H9 (cell line): Measurements from ENCODE around the gene KRT25. TPM values are rescaled to one million over a fixed set of nuclear protein-coding genes. Genes with fewer than 3 reads are reported as not detected.

Experiments used
- DNase-seq: peaks from one replicate; pipeline ENCODE4 v3.0.0-alpha.2; 2017
- H2AFZ ChIP-seq: one replicate; pipeline ENCODE4 v1.6.1; 2013; ENCODE audit warnings: mild to moderate bottlenecking, low read length, control low read depth, moderate library complexity
- H2AK5ac ChIP-seq: 2 replicates; pipeline ENCODE4 v1.6.1; 2013; ENCODE audit warnings: low read length, control low read depth, mixed read lengths; ENCODE audit not compliant: insufficient read length
- H2BK120ac ChIP-seq: one replicate; pipeline ENCODE4 v1.6.1; 2013; ENCODE audit warnings: low read depth, mild to moderate bottlenecking, low read length, control low read depth, inconsistent platforms; ENCODE audit not compliant: poor library complexity, severe bottlenecking
- H2BK12ac ChIP-seq: 2 replicates; pipeline ENCODE4 v1.6.1; 2013; ENCODE audit warnings: low read length, control low read depth, mixed read lengths, low read depth; ENCODE audit not compliant: insufficient read length
- H2BK15ac ChIP-seq: 2 replicates; pipeline ENCODE4 v1.6.1; 2013; ENCODE audit warnings: low read depth, low read length, control low read depth
- H2BK20ac ChIP-seq: one replicate; pipeline ENCODE4 v1.6.1; 2013; ENCODE audit warnings: low read depth, mild to moderate bottlenecking, low read length, control low read depth, inconsistent platforms; ENCODE audit not compliant: poor library complexity, severe bottlenecking
- H2BK5ac ChIP-seq: 2 replicates; pipeline ENCODE4 v1.6.1; 2013; ENCODE audit warnings: low read length, control low read depth, mixed read lengths; ENCODE audit not compliant: insufficient read length
- H3K14ac ChIP-seq: 2 replicates; pipeline ENCODE4 v1.6.1; 2013; ENCODE audit warnings: low read length, control low read depth; ENCODE audit not compliant: insufficient read depth
- H3K18ac ChIP-seq: 2 replicates; pipeline ENCODE4 v1.6.1; 2013; ENCODE audit warnings: low read depth, mild to moderate bottlenecking, mixed read lengths, low read length, control low read depth; ENCODE audit not compliant: insufficient read length
- H3K23ac ChIP-seq: 2 replicates; pipeline ENCODE4 v1.6.1; 2013; ENCODE audit warnings: low read length, control low read depth, mixed read lengths, low read depth; ENCODE audit not compliant: insufficient read length
- H3K23me2 ChIP-seq: 2 replicates; pipeline ENCODE4 v1.6.1; 2013; ENCODE audit warnings: low read depth, mild to moderate bottlenecking, mixed read lengths, low read length, control low read depth; ENCODE audit not compliant: insufficient read length, poor library complexity, severe bottlenecking
- H3K27ac ChIP-seq: 2 replicates; pipeline ENCODE4 v1.5.1; 2013; ENCODE audit warnings: low read length, control low read depth, mixed read lengths, low read depth; ENCODE audit not compliant: insufficient read length
- H3K27me3 ChIP-seq: 2 replicates; pipeline ENCODE4 v1.6.1; 2013; ENCODE audit warnings: low read length, control low read depth, inconsistent platforms; ENCODE audit not compliant: insufficient read depth
- H3K4ac ChIP-seq: 2 replicates; pipeline ENCODE4 v1.6.1; 2013; ENCODE audit warnings: low read depth, mild to moderate bottlenecking, control low read depth, inconsistent platforms, low read length, moderate library complexity
- H3K4me1 ChIP-seq: 2 replicates; pipeline ENCODE4 v1.6.1; 2013; ENCODE audit warnings: low read length, control low read depth, inconsistent platforms; ENCODE audit not compliant: insufficient read depth
- H3K4me2 ChIP-seq: 2 replicates; pipeline ENCODE4 v1.6.1; 2013; ENCODE audit warnings: low read length, control low read depth, mixed read lengths; ENCODE audit not compliant: insufficient read length, insufficient read depth
- H3K56ac ChIP-seq: 2 replicates; pipeline ENCODE4 v1.6.1; 2013; ENCODE audit warnings: low read depth, mild to moderate bottlenecking, mixed read lengths, low read length, control low read depth; ENCODE audit not compliant: insufficient read length
- H3K79me1 ChIP-seq: 2 replicates; pipeline ENCODE4 v1.6.1; 2013; ENCODE audit warnings: low read depth, mild to moderate bottlenecking, moderate library complexity, low read length, control low read depth, inconsistent platforms; ENCODE audit not compliant: insufficient read depth, poor library complexity, severe bottlenecking
- H3K79me2 ChIP-seq: 2 replicates; pipeline ENCODE4 v1.6.1; 2013; ENCODE audit warnings: low read length, control low read depth, inconsistent platforms; ENCODE audit not compliant: insufficient read depth
- H3K9ac ChIP-seq: 2 replicates; pipeline ENCODE4 v1.6.1; 2013; ENCODE audit warnings: low read length, control low read depth, mixed read lengths; ENCODE audit not compliant: insufficient read length; ENCODE audit errors: extremely low read depth
- H3K9me3 ChIP-seq: one replicate; pipeline ENCODE4 v1.6.1; 2013; ENCODE audit warnings: low read depth, low read length, inconsistent platforms; ENCODE audit not compliant: control insufficient read depth
- H3T11ph ChIP-seq: one replicate; pipeline ENCODE4 v1.6.1; 2013; ENCODE audit warnings: mild to moderate bottlenecking, low read length, control low read depth, inconsistent platforms
- H4K20me1 ChIP-seq: one replicate; pipeline ENCODE4 v1.6.1; 2013; ENCODE audit not compliant: control insufficient read depth, insufficient read length, insufficient read depth
- H4K5ac ChIP-seq: 2 replicates; pipeline ENCODE4 v1.6.1; 2013; ENCODE audit warnings: low read depth, mild to moderate bottlenecking, mixed read lengths, low read length, control low read depth; ENCODE audit not compliant: insufficient read length
- H4K8ac ChIP-seq: replicated peaks from 2 replicates; pipeline ENCODE4 v1.6.1; 2013; ENCODE audit warnings: low read length, control low read depth, mixed read lengths, low read depth; ENCODE audit not compliant: insufficient read length
- H4K91ac ChIP-seq: 2 replicates; pipeline ENCODE4 v1.6.1; 2013; ENCODE audit warnings: low read depth, mild to moderate bottlenecking, moderate library complexity, mixed read lengths, low read length, control low read depth; ENCODE audit not compliant: insufficient read length
- H3K27ac Mint-ChIP-seq, 3 experiments: 2 replicates in 2 of 3; 3 replicates in 1 of 3; pipeline ENCODE4 v1.8.0; 2020 to 2021; ENCODE audit warnings: mixed read lengths in 3 of 3, mild to moderate bottlenecking in 1 of 3, moderate library complexity in 1 of 3
- H3K27me3 Mint-ChIP-seq: 2 replicates; pipeline ENCODE4 v1.8.0; 2021; ENCODE audit warnings: low read depth, mild to moderate bottlenecking, moderate library complexity, mixed read lengths
- H3K36me3 Mint-ChIP-seq, 3 experiments: 2 replicates in 2 of 3; 3 replicates in 1 of 3; pipeline ENCODE4 v1.8.0; 2020 to 2021; ENCODE audit warnings: low read depth in 3 of 3, mixed read lengths in 3 of 3; ENCODE audit not compliant: insufficient read depth in 1 of 3
- H3K4me1 Mint-ChIP-seq, 2 experiments: 2 replicates each; pipeline ENCODE4 v1.8.0; 2020; ENCODE audit warnings: mixed read lengths in 2 of 2
- H3K4me3 Mint-ChIP-seq, 2 experiments: 2 replicates in 1 of 2; 3 replicates in 1 of 2; pipeline ENCODE4 v1.8.0; 2020 to 2021; ENCODE audit warnings: mild to moderate bottlenecking in 2 of 2, mixed read lengths in 2 of 2, moderate library complexity in 1 of 2
- H3K9me3 Mint-ChIP-seq, 2 experiments: 2 replicates in 1 of 2; 3 replicates in 1 of 2; pipeline ENCODE4 v1.8.0; 2020; ENCODE audit warnings: mild to moderate bottlenecking in 2 of 2, mixed read lengths in 2 of 2, moderate library complexity in 1 of 2
- CTCF ChIP-seq: fragments of 200-600 bp; sonication (generic); conservative IDR thresholded peaks from 3 replicates; pipeline ENCODE4 v1.8.0; 2021; ENCODE audit warnings: antibody characterized with exemption, mild to moderate bottlenecking
- WGBS: extraction: QIAGEN DNeasy Blood & Tissue Kit; methylation state at CpG from one replicate; pipeline ENCODE4 v1.1.7; 2013; ENCODE audit warnings: missing lambda C conversion rate, low lambda C conversion rate, mixed read lengths; ENCODE audit not compliant: insufficient read length; ENCODE audit errors: extremely low coverage; 5-methylcytosine and 5-hydroxymethylcytosine counted together
- long read RNA-seq: library from polyadenylated mRNA; unstranded; transcript quantifications from one replicate; pipeline ENCODE4 v2.0.0, GENCODE V29; 2020
- total RNA-seq: library from RNA; stranded (reverse); gene quantifications from 2 replicates; pipeline ENCODE4 v1.2.1, GENCODE V29; 2021

KRT25 gene, protein sequence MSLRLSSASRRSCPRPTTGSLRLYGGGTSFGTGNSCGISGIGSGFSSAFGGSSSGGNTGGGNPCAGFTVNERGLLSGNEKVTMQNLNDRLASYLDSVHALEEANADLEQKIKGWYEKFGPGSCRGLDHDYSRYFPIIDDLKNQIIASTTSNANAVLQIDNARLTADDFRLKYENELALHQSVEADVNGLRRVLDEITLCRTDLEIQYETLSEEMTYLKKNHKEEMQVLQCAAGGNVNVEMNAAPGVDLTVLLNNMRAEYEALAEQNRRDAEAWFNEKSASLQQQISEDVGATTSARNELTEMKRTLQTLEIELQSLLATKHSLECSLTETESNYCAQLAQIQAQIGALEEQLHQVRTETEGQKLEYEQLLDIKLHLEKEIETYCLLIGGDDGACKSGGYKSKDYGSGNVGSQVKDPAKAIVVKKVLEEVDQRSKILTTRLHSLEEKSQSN
- not detected in 2 replicates for total RNA-seq
- long read RNA-seq: 0 reads

DNA sequence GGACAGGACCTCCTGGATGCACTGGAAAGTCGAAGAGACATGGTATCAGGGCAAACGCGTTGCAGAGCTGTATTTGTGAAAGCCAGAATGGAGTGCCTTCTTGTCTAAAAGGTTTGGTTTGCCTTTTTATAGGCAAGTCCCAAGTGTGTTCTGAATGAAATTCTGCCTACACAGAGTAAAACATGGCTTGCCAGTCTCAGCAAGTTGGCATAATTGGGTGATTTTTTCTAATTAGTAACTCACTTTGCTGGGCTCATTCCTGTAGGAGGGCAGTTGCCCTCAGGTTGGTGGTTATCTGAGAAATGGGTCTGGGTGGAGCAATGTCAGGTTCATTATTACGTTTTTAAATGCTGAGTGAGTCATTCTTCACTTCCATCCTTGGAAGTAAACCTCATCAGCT is at the start of gene KRT25:
Gene KRT25, minus strand, starts transcription at position 101 of the 400 bp plus-strand sequence. Its CDS starts 60 bp downstream, at position 41.
- H2BK120ac ChIP-seq: no peak within 1 kb of the TSS
- DNase-seq: no peak
- H3K9me3 Mint-ChIP-seq: peaks cover 7 to 9% of the 10 kb centered on the region in 2 experiments; a peak in 4 of 5 replicates
- H3K27ac Mint-ChIP-seq: no peak within 1 kb of the TSS
- no peak within 1 kb of the TSS for H2BK5ac ChIP-seq
- H3K4me1 Mint-ChIP-seq: no peaks in the 10 kb centered on the region; a peak in 1 of 4 replicates
- H3K9me3 ChIP-seq: no peaks in the 10 kb centered on the region
- H3K27ac ChIP-seq: no peak within 1 kb of the TSS
- H4K5ac ChIP-seq: no peak within 1 kb of the TSS
- H3K56ac ChIP-seq: no peak within 1 kb of the TSS
- no peak within 1 kb of the TSS for H4K8ac ChIP-seq
- H3T11ph ChIP-seq: no peak within 1 kb of the TSS
- no peak within 1 kb of the TSS for H4K91ac ChIP-seq
- H3K4me2 ChIP-seq: no peak within 1 kb of the TSS
- H3K9ac ChIP-seq: no peak within 1 kb of the TSS
- H2BK20ac ChIP-seq: no peak within 1 kb of the TSS
- no peak within 1 kb of the TSS for H3K23ac ChIP-seq
- H3K4me1 ChIP-seq: no peaks in the 10 kb centered on the region
- no peaks in the 10 kb centered on the region for H3K27me3 ChIP-seq
- WGBS: no CpG with 5 or more reads among the region's 4 CpGs
- no peak within 1 kb of the TSS for H3K4me3 Mint-ChIP-seq
- no peaks in the 10 kb centered on the region for H4K20me1 ChIP-seq
- TF ChIP-seq CTCF: no peak
- no peak within 1 kb of the TSS for H2BK12ac ChIP-seq
- H3K23me2 ChIP-seq: no peaks in the 10 kb centered on the region
- H3K79me2 ChIP-seq: no peaks in the 10 kb centered on the region
- H3K18ac ChIP-seq: no peak within 1 kb of the TSS
- no peak within 1 kb of the TSS for H2AFZ ChIP-seq
- H3K79me1 ChIP-seq: no peaks in the 10 kb centered on the region
- no peak within 1 kb of the TSS for H3K14ac ChIP-seq
- H3K36me3 Mint-ChIP-seq: no peaks in the 10 kb centered on the region
- no peak within 1 kb of the TSS for H2BK15ac ChIP-seq
- no peak within 1 kb of the TSS for H3K4ac ChIP-seq
- no peak within 1 kb of the TSS for H2AK5ac ChIP-seq
- peaks cover 17% of the 10 kb centered on the region for H3K27me3 Mint-ChIP-seq
